Stimulated activated CD4-positive, alpha-beta T cell treated with anti-CD3 and anti-CD28 coated beads, Interleukin-15, amount 100 ng/mL, for 24 hours (primary cell): ENCODE measurements around the gene ACOX3.
"Not testable (repeated sequence)": the region's sequence is repeated elsewhere in the genome, so short reads cannot be mapped to it uniquely, and the experiment has no call there.

Source experiments
- DNase-seq: peaks from one replicate; pipeline ENCODE4 v3.0.0-alpha.2; 2020

The ACOX3 gene

GRCh38 chr4:8403173-8403753 is 37.3 kb downstream of the ACOX3 start:
- DNase-seq: peak; percentile 68

GRCh38 chr4:8402640-8403039 is 37.9 kb downstream of the ACOX3 start:
- no peak for DNase-seq

GRCh38 chr4:8402181-8402597 is 38.3 kb downstream of the ACOX3 start:
- no peak for DNase-seq

GRCh38 chr4:8401665-8402064 is 38.9 kb downstream of the ACOX3 start:
- DNase-seq: no peak

GRCh38 chr4:8400632-8401325 is 39.7 kb downstream of the ACOX3 start:
- no peak for DNase-seq

- no peak for DNase-seq
Observed at GRCh38 chr4:8399298-8399697, 41.2 kb downstream of the ACOX3 start.

GRCh38 chr4:8398347-8398746 is 42.2 kb downstream of the ACOX3 start:
- no peak for DNase-seq

GRCh38 chr4:8396762-8397406 is 43.6 kb downstream of the ACOX3 start:
- no peak for DNase-seq

- DNase-seq: no peak
Observed at GRCh38 chr4:8395504-8396296, 44.8 kb downstream of the ACOX3 start.

GRCh38 chr4:8394806-8395205 is 45.7 kb downstream of the ACOX3 start:
- no peak for DNase-seq

- DNase-seq: no peak
Observed at GRCh38 chr4:8394061-8394519, 46.4 kb downstream of the ACOX3 start.

- no peak for DNase-seq
Observed at GRCh38 chr4:8393593-8394038, 46.9 kb downstream of the ACOX3 start.

- no peak for DNase-seq
Observed at GRCh38 chr4:8392591-8393190, 47.8 kb downstream of the ACOX3 start.

GRCh38 chr4:8391972-8392371 is 48.6 kb downstream of the ACOX3 start:
- DNase-seq: no peak

- no peak for DNase-seq
Observed at GRCh38 chr4:8391071-8391470, 49.5 kb downstream of the ACOX3 start.

- no peak for DNase-seq
Observed at GRCh38 chr4:8390577-8390976, 49.9 kb downstream of the ACOX3 start.

GRCh38 chr4:8388528-8388870 is 52.0 kb downstream of the ACOX3 start:
- DNase-seq: no peak

- DNase-seq: no peak
Observed at GRCh38 chr4:8387615-8388527, 52.7 kb downstream of the ACOX3 start.

GRCh38 chr4:8387194-8387593 is 53.3 kb downstream of the ACOX3 start:
- DNase-seq: no peak

GRCh38 chr4:8386731-8387130 is 53.8 kb downstream of the ACOX3 start:
- no peak for DNase-seq

GRCh38 chr4:8386131-8386530 is 54.4 kb downstream of the ACOX3 start:
- DNase-seq: not testable (repeated sequence)

GRCh38 chr4:8385611-8386010 is 54.9 kb downstream of the ACOX3 start:
- DNase-seq: no peak
